Neural cell (in vitro differentiated cells): ENCODE data around the gene ISOC2. TPM values are rescaled to one million over a fixed set of nuclear protein-coding genes. Genes with fewer than 3 reads are reported as not detected.

Experiments
- H2AFZ ChIP-seq: fragments of 200-600, 300-800 bp; sonication (generic), shearing (Covaris generic); 2 replicates; pipeline ENCODE4 v1.6.0; 2014; ENCODE audit warnings: low read depth, mild to moderate bottlenecking, antibody characterized with exemption, low read length, moderate library complexity
- H3F3A ChIP-seq: fragments of 200-600 bp; shearing (Covaris generic); 2 replicates; pipeline ENCODE4 v1.6.1; 2016; ENCODE audit warnings: mild to moderate bottlenecking, moderate library complexity, mixed read lengths, antibody characterized with exemption, low read length; ENCODE audit not compliant: insufficient read depth, poor library complexity, severe bottlenecking
- H3K27ac ChIP-seq: fragments of 200-600, 300-800 bp; sonication (generic), shearing (Covaris generic); 2 replicates; pipeline ENCODE4 v1.5.1; 2014; ENCODE audit warnings: mild to moderate bottlenecking, low read length, moderate library complexity
- H3K27me3 ChIP-seq: fragments of 300-800, 200-600 bp; sonication (generic), shearing (Covaris generic); 2 replicates; pipeline ENCODE4 v1.6.0; 2014; ENCODE audit warnings: mild to moderate bottlenecking, low read depth, low read length, moderate library complexity; ENCODE audit not compliant: insufficient read depth
- H3K36me3 ChIP-seq: fragments of 300-800, 200-600 bp; sonication (generic), shearing (Covaris generic); 2 replicates; pipeline ENCODE4 v1.5.1; 2014; ENCODE audit warnings: mild to moderate bottlenecking, antibody characterized with exemption, low read length, moderate library complexity; ENCODE audit not compliant: insufficient read depth
- H3K4me2 ChIP-seq: fragments of 300-800, 200-600 bp; sonication (generic), shearing (Covaris generic); 2 replicates; pipeline ENCODE4 v1.6.0; 2014; ENCODE audit warnings: mild to moderate bottlenecking, low read length
- H3K4me3 ChIP-seq: fragments of 300-800, 200-600 bp; sonication (generic), shearing (Covaris generic); 2 replicates; pipeline ENCODE4 v1.5.1; 2014; ENCODE audit warnings: mild to moderate bottlenecking, low read length, moderate library complexity
- H3K79me2 ChIP-seq: fragments of 200-600 bp; shearing (Covaris generic); replicated peaks from 2 replicates; pipeline ENCODE4 v1.6.0; 2014; ENCODE audit warnings: mild to moderate bottlenecking, low read length, moderate library complexity; ENCODE audit not compliant: insufficient read depth
- H3K9ac ChIP-seq: fragments of 300-800, 200-600 bp; sonication (generic), shearing (Covaris generic); 2 replicates; pipeline ENCODE4 v1.6.1; 2016; ENCODE audit warnings: mild to moderate bottlenecking, low read length, mixed read lengths
- H3K9me2 ChIP-seq: fragments of 200-600 bp; shearing (Covaris generic); 2 replicates; pipeline ENCODE4 v1.6.1; 2016; ENCODE audit warnings: mild to moderate bottlenecking, low read length, mixed read lengths; ENCODE audit not compliant: insufficient read depth
- H3K9me3 ChIP-seq: fragments of 200-600, 300-800 bp; sonication (generic), shearing (Covaris generic); 2 replicates; pipeline ENCODE4 v1.6.1; 2016; ENCODE audit warnings: mild to moderate bottlenecking, mixed run types, low read length, moderate library complexity, mixed read lengths
- H4K20me1 ChIP-seq: fragments of 200-600 bp; shearing (Covaris generic); 2 replicates; pipeline ENCODE4 v1.6.1; 2016; ENCODE audit warnings: mild to moderate bottlenecking, mixed run types; ENCODE audit not compliant: insufficient read depth
- EP300 ChIP-seq: fragments of 450-650 bp; conservative IDR thresholded peaks from 2 replicates; pipeline ENCODE4 v1.6.1; 2014; ENCODE audit warnings: antibody characterized with exemption, mild to moderate bottlenecking, moderate library complexity; ENCODE audit not compliant: poor library complexity, severe bottlenecking
- EZH2 ChIP-seq: fragments of 200-600, 300-800 bp; shearing (Covaris generic), sonication (generic); IDR thresholded peaks from 2 replicates; pipeline ENCODE4 v1.6.1; 2014; ENCODE audit warnings: antibody characterized with exemption, low read length, borderline replicate concordance, mild to moderate bottlenecking; ENCODE audit not compliant: insufficient read depth, poor library complexity, severe bottlenecking
- MXI1 ChIP-seq: fragments of 450-650 bp; conservative IDR thresholded peaks from 2 replicates; pipeline ENCODE4 v1.6.1; 2014; ENCODE audit warnings: antibody characterized with exemption, mild to moderate bottlenecking; ENCODE audit not compliant: poor library complexity, severe bottlenecking
- POLR2AphosphoS5 ChIP-seq: IDR thresholded peaks from 2 replicates; pipeline ENCODE4 v1.6.1; 2012
- RAD21 ChIP-seq: fragments of 450-650 bp; conservative IDR thresholded peaks from 2 replicates; pipeline ENCODE4 v1.6.1; 2014; ENCODE audit warnings: antibody characterized with exemption, mild to moderate bottlenecking, moderate library complexity
- SMC3 ChIP-seq: fragments of 450-650 bp; conservative IDR thresholded peaks from 2 replicates; pipeline ENCODE4 v1.6.1; 2014; ENCODE audit warnings: antibody characterized with exemption, mild to moderate bottlenecking, moderate library complexity; ENCODE audit not compliant: poor library complexity
- TAF1 ChIP-seq: IDR thresholded peaks from 2 replicates; pipeline ENCODE4 v1.6.1; 2012; ENCODE audit warnings: low read depth
- polyA plus RNA-seq: library from polyadenylated mRNA; depleted of rRNA; stranded (reverse); fragments of >200 nt; gene quantifications from 2 replicates; pipeline ENCODE4 v1.2.3, GENCODE V29; 2014
- TF ChIP-seq, protein P1 (sequence below): IDR thresholded peaks from 2 replicates; pipeline ENCODE4 v1.6.1; 2012; ENCODE audit warnings: borderline replicate concordance
- TF ChIP-seq, protein P2 (sequence below): fragments of 450-650 bp; IDR thresholded peaks from 2 replicates; pipeline ENCODE4 v1.5.1; 2014; ENCODE audit warnings: antibody characterized with exemption, mild to moderate bottlenecking, moderate library complexity; ENCODE audit not compliant: poor library complexity, severe bottlenecking

The ISOC2 gene
- polyA plus RNA-seq, 1 donor from 2014 or later: 48.1 TPM

DNA sequence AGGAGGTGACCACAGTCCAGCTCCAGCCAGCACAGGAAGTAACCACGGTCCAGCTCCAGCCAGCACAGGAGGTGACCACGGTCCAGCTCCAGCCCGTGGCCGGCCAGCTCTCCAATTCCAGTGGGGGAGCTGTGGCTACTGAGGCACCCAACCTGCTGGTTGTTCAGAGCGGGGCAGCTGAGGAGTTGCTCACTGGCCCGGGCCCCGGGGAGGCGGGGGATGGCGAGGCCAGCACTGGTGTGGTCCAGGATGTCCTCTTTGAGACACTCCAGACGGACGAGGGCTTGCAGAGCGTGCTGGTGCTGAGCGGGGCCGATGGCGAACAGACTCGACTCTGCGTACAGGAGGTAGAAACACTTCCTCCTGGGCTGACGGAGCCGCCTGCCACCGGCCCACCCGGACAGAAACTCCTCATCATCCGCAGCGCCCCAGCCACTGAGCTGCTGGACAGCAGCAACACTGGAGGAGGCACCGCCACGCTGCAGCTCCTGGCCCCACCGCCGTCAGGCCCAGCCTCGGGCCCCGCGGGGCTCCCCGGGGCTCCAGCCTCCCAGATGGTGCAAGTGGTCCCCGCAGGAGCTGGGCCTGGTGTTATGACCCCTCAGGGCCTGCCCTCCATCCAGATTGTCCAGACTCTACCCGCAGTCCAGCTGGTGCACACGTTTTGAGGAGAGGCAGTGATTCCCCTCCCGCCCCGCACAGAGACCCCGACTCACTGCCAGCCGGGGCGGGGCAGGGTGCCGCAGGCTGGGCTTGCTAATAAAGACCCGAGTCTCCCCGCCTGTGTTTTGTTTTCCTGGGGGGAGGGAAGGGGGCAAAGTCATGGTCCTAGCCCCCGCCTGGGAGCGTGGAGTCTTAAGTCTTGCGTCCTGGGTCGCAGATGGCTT is 22.5 kb upstream of the ISOC2 start:
- H4K20me1 ChIP-seq: no peaks in the 10 kb centered on the region
- TF ChIP-seq, protein P1, sequence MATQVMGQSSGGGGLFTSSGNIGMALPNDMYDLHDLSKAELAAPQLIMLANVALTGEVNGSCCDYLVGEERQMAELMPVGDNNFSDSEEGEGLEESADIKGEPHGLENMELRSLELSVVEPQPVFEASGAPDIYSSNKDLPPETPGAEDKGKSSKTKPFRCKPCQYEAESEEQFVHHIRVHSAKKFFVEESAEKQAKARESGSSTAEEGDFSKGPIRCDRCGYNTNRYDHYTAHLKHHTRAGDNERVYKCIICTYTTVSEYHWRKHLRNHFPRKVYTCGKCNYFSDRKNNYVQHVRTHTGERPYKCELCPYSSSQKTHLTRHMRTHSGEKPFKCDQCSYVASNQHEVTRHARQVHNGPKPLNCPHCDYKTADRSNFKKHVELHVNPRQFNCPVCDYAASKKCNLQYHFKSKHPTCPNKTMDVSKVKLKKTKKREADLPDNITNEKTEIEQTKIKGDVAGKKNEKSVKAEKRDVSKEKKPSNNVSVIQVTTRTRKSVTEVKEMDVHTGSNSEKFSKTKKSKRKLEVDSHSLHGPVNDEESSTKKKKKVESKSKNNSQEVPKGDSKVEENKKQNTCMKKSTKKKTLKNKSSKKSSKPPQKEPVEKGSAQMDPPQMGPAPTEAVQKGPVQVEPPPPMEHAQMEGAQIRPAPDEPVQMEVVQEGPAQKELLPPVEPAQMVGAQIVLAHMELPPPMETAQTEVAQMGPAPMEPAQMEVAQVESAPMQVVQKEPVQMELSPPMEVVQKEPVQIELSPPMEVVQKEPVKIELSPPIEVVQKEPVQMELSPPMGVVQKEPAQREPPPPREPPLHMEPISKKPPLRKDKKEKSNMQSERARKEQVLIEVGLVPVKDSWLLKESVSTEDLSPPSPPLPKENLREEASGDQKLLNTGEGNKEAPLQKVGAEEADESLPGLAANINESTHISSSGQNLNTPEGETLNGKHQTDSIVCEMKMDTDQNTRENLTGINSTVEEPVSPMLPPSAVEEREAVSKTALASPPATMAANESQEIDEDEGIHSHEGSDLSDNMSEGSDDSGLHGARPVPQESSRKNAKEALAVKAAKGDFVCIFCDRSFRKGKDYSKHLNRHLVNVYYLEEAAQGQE: no peak
- TF ChIP-seq TAF1 (no peak), EP300 (no peak), SMC3 (no peak), MXI1 (no peak), POLR2AphosphoS5 (no peak), EZH2 (no peak), RAD21 (no peak)
- TF ChIP-seq, protein P2, sequence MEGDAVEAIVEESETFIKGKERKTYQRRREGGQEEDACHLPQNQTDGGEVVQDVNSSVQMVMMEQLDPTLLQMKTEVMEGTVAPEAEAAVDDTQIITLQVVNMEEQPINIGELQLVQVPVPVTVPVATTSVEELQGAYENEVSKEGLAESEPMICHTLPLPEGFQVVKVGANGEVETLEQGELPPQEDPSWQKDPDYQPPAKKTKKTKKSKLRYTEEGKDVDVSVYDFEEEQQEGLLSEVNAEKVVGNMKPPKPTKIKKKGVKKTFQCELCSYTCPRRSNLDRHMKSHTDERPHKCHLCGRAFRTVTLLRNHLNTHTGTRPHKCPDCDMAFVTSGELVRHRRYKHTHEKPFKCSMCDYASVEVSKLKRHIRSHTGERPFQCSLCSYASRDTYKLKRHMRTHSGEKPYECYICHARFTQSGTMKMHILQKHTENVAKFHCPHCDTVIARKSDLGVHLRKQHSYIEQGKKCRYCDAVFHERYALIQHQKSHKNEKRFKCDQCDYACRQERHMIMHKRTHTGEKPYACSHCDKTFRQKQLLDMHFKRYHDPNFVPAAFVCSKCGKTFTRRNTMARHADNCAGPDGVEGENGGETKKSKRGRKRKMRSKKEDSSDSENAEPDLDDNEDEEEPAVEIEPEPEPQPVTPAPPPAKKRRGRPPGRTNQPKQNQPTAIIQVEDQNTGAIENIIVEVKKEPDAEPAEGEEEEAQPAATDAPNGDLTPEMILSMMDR: no peak
- H3K4me3 ChIP-seq: peak overlapping the region; percentile 90
- no peaks in the 10 kb centered on the region for H3F3A ChIP-seq
- H3K4me2 ChIP-seq: peak overlapping the region; percentile 84
- H3K27ac ChIP-seq: peak overlapping the region; percentile 87
- no peaks in the 10 kb centered on the region for H3K9me2 ChIP-seq
- H2AFZ ChIP-seq: no peak overlapping the region
- no peaks in the 10 kb centered on the region for H3K36me3 ChIP-seq
- H3K9ac ChIP-seq: peak overlapping the region; percentile 95
- H3K79me2 ChIP-seq: peaks cover 14% of the 10 kb centered on the region
- H3K9me3 ChIP-seq: no peaks in the 10 kb centered on the region
- no peaks in the 10 kb centered on the region for H3K27me3 ChIP-seq

DNA sequence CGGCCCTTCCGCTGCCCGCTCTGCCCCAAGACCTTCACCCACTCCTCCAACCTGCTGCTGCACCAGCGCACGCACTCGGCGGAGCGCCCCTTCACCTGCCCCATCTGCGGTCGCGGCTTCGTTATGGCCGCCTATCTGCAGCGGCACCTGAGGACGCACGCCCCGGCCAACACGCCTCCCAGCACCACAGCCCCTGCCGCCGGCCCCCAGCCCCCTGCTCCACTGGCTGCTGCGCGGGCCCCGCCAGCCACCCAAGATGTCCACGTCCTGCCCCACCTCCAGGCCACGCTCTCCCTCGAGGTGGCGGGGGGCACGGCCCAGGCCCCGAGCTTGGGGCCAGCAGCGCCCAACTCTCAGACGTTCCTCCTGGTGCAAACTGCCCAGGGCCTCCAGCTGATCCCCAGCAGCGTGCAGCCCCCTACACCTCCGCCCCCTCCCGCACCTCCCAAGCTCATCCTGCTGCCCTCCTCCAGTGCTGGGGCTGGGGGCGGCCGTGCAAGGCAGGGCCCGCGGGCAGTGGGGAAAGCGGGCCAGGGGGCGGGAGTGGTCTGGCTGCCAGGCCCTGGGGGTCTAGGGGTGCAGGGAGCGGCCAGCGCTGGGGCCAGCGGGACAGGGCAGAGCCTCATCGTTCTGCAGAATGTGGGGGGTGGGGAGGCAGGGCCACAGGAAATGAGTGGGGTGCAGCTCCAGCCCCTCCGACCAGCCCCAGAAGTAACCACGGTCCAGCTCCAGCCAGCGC is 21.7 kb upstream of the ISOC2 start:
- H3K36me3 ChIP-seq: no peaks in the 10 kb centered on the region
- H2AFZ ChIP-seq: no peak overlapping the region
- H3K27me3 ChIP-seq: no peaks in the 10 kb centered on the region
- no peaks in the 10 kb centered on the region for H3K9me3 ChIP-seq
- no peak overlapping the region for H3K4me3 ChIP-seq
- no peaks in the 10 kb centered on the region for H3F3A ChIP-seq
- no peaks in the 10 kb centered on the region for H4K20me1 ChIP-seq
- no peak overlapping the region for H3K27ac ChIP-seq
- no peak overlapping the region for H3K4me2 ChIP-seq
- H3K9ac ChIP-seq: no peak overlapping the region
- peaks cover 15% of the 10 kb centered on the region for H3K79me2 ChIP-seq
- TF ChIP-seq MXI1 (no peak), TAF1 (no peak), EZH2 (no peak), POLR2AphosphoS5 (no peak), RAD21 (no peak), SMC3 (no peak)
- TF ChIP-seq, protein P2: no peak
- H3K9me2 ChIP-seq: no peaks in the 10 kb centered on the region
